ENCODE results near the gene RRAS. TPM values are rescaled to one million over a fixed set of nuclear protein-coding genes. Genes with fewer than 3 reads are reported as not detected.

RRAS gene
- polyA plus RNA-seq, 1 donor from 2014 or later, result not detected

GRCh38 chr19:49599378-49600295, 40.3 kb downstream of the RRAS start:
- peaks cover 24% of the 10 kb centered on the region for H3K79me2 ChIP-seq (replicated peaks; ENCODE audit: insufficient read depth, low read length)

DNA sequence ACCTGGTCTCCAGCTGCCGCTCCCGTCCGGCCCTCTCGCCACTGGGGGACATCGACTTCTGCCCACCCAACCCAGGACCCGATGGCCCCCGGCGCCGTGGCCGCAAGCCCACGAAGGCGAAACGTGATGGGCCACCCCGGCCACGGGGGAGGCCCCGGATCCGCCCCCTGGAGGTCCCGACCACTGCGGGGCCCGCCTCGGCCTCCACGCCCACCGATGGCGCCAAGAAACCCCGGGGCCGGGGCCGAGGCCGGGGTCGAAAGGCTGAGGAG, 42.3 kb downstream of the RRAS start:
- Histone ChIP-seq H3K79me2 (replicated peaks; ENCODE audit: insufficient read depth, low read length) (peaks cover 27% of the 10 kb centered on the region), H3K9ac (ENCODE audit: low read length) (no peak overlapping the region), H3K4me3 (ENCODE audit: low read length) (no peak overlapping the region), H3K27ac (ENCODE audit: low read length) (no peak overlapping the region), H3K36me3 (ENCODE audit: insufficient read depth, low read length) (no peaks in the 10 kb centered on the region), H4K20me1 (ENCODE audit: insufficient read depth) (no peaks in the 10 kb centered on the region), H2AFZ (ENCODE audit: low read depth, low read length) (no peak overlapping the region), H3K9me3 (ENCODE audit: low read length) (no peaks in the 10 kb centered on the region), H3K4me2 (ENCODE audit: low read length) (no peak overlapping the region), H3F3A (ENCODE audit: insufficient read depth, low read length, poor library complexity, severe bottlenecking) (no peaks in the 10 kb centered on the region), H3K27me3 (ENCODE audit: insufficient read depth, low read depth, low read length) (no peaks in the 10 kb centered on the region), H3K9me2 (ENCODE audit: insufficient read depth, low read length) (no peaks in the 10 kb centered on the region)
- no peak for TF ChIP-seq MXI1 (conservative IDR thresholded peaks at IDR 0.05; ENCODE audit: poor library complexity, severe bottlenecking)

More at GRCh38 chr19:49599378-49600295, 40.3 kb downstream of the RRAS start:
- Histone ChIP-seq H3K4me3 (ENCODE audit: low read length) (no peak overlapping the region), H3K9ac (ENCODE audit: low read length) (no peak overlapping the region), H3K9me2 (ENCODE audit: insufficient read depth, low read length) (no peaks in the 10 kb centered on the region), H3K4me2 (ENCODE audit: low read length) (no peak overlapping the region), H4K20me1 (ENCODE audit: insufficient read depth) (no peaks in the 10 kb centered on the region), H3F3A (ENCODE audit: insufficient read depth, low read length, poor library complexity, severe bottlenecking) (no peaks in the 10 kb centered on the region), H2AFZ (ENCODE audit: low read depth, low read length) (no peak overlapping the region), H3K27ac (ENCODE audit: low read length) (no peak overlapping the region), H3K27me3 (ENCODE audit: insufficient read depth, low read depth, low read length) (no peaks in the 10 kb centered on the region), H3K36me3 (ENCODE audit: insufficient read depth, low read length) (no peaks in the 10 kb centered on the region), H3K9me3 (ENCODE audit: low read length) (no peaks in the 10 kb centered on the region)
- TF ChIP-seq POLR2AphosphoS5 (IDR thresholded peaks at IDR 0.05), result no peak
- TF ChIP-seq MXI1 (conservative IDR thresholded peaks at IDR 0.05; ENCODE audit: poor library complexity, severe bottlenecking), result no peak
- no peak for TF ChIP-seq TAF1 (IDR thresholded peaks at IDR 0.05; ENCODE audit: low read depth)
- TF ChIP-seq RAD21 (conservative IDR thresholded peaks at IDR 0.05), result no peak
- TF ChIP-seq CTCF (IDR thresholded peaks at IDR 0.05; ENCODE audit: poor library complexity, severe bottlenecking), result no peak
- TF ChIP-seq EZH2 (IDR thresholded peaks at IDR 0.05; ENCODE audit: borderline replicate concordance, insufficient read depth, low read length, poor library complexity, severe bottlenecking), result no peak
- no peak for TF ChIP-seq SMC3 (conservative IDR thresholded peaks at IDR 0.05; ENCODE audit: poor library complexity)
- TF ChIP-seq EP300 (conservative IDR thresholded peaks at IDR 0.05; ENCODE audit: poor library complexity, severe bottlenecking), result no peak
- TF ChIP-seq REST (IDR thresholded peaks at IDR 0.05; ENCODE audit: borderline replicate concordance), result no peak

Data from neural cell (in vitro differentiated cells).